ENCODE results near the gene RAB3GAP1. TPM values are rescaled to one million over a fixed set of nuclear protein-coding genes. Genes with fewer than 3 reads are reported as not detected.

The RAB3GAP1 gene
- total RNA-seq, 1 experiment from 2014 or later = 84.6 TPM

- Histone ChIP-seq H3K27ac (ENCODE audit: low read length) (no peak overlapping the region), H3K4me1 (ENCODE audit: low read length) (peaks cover 7% of the 10 kb centered on the region), H3K9me2 (replicated peaks; ENCODE audit: insufficient read depth, low read length) (no peaks in the 10 kb centered on the region), H3K9me3 (ENCODE audit: low read length) (no peaks in the 10 kb centered on the region), H3K4me3 (ENCODE audit: low read length) (no peak overlapping the region), H2AFZ (ENCODE audit: low read length) (no peak overlapping the region), H3K9ac (ENCODE audit: low read length) (no peak overlapping the region), H4K20me1 (ENCODE audit: insufficient read depth, low read depth, low read length) (no peaks in the 10 kb centered on the region), H3K4me2 (ENCODE audit: low read depth, low read length, poor library complexity, severe bottlenecking) (no peak overlapping the region), H3K36me3 (ENCODE audit: insufficient read depth, low read length) (peaks cover 26% of the 10 kb centered on the region), H3K79me2 (ENCODE audit: low read length) (no peaks in the 10 kb centered on the region), H3K27me3 (ENCODE audit: low read length) (no peaks in the 10 kb centered on the region)
- DNase-seq = no peak
Measured at GRCh38 chr2:135179689-135180088, 127.6 kb downstream of the RAB3GAP1 start.

- no peaks in the 10 kb centered on the region for H3K9me2 ChIP-seq (replicated peaks; ENCODE audit: insufficient read depth, low read length)
- H3K27me3 ChIP-seq (ENCODE audit: low read length) = no peaks in the 10 kb centered on the region
- H2AFZ ChIP-seq (ENCODE audit: low read length) = no peak overlapping the region
- no peak overlapping the region for H3K27ac ChIP-seq (ENCODE audit: low read length)
- H3K79me2 ChIP-seq (ENCODE audit: low read length) = no peaks in the 10 kb centered on the region
- no peak overlapping the region for H3K9ac ChIP-seq (ENCODE audit: low read length)
- no peak overlapping the region for H3K4me2 ChIP-seq (ENCODE audit: low read depth, low read length, poor library complexity, severe bottlenecking)
- DNase-seq = no peak
- H3K9me3 ChIP-seq (ENCODE audit: low read length) = peaks cover under 1% of the 10 kb centered on the region; the same call in 1 of the 2 replicates
- H3K4me1 ChIP-seq (ENCODE audit: low read length) = peaks cover 7% of the 10 kb centered on the region
- H4K20me1 ChIP-seq (ENCODE audit: insufficient read depth, low read depth, low read length) = no peaks in the 10 kb centered on the region
- H3K4me3 ChIP-seq (ENCODE audit: low read length) = no peak overlapping the region
- peaks cover 16% of the 10 kb centered on the region for H3K36me3 ChIP-seq (ENCODE audit: insufficient read depth, low read length)
Measured at GRCh38 chr2:135182190-135182589, 130.1 kb downstream of the RAB3GAP1 start.

- Histone ChIP-seq H4K20me1 (ENCODE audit: insufficient read depth, low read depth, low read length) (no peaks in the 10 kb centered on the region), H3K9me2 (replicated peaks; ENCODE audit: insufficient read depth, low read length) (no peaks in the 10 kb centered on the region)
Measured at GRCh38 chr2:135182601-135183000, 130.5 kb downstream of the RAB3GAP1 start.

GRCh38 chr2:135183822-135184221 is 131.7 kb downstream of the RAB3GAP1 start:
- Histone ChIP-seq H3K9me2 (replicated peaks; ENCODE audit: insufficient read depth, low read length) (no peaks in the 10 kb centered on the region), H3K4me1 (ENCODE audit: low read length) (peaks cover 7% of the 10 kb centered on the region), H3K36me3 (ENCODE audit: insufficient read depth, low read length) (peaks cover 19% of the 10 kb centered on the region), H3K27me3 (ENCODE audit: low read length) (no peaks in the 10 kb centered on the region), H4K20me1 (ENCODE audit: insufficient read depth, low read depth, low read length) (no peaks in the 10 kb centered on the region), H3K27ac (ENCODE audit: low read length) (no peak overlapping the region), H3K79me2 (ENCODE audit: low read length) (no peaks in the 10 kb centered on the region), H2AFZ (ENCODE audit: low read length) (no peak overlapping the region), H3K4me3 (ENCODE audit: low read length) (no peak overlapping the region), H3K9me3 (ENCODE audit: low read length) (peaks cover 6% of the 10 kb centered on the region), H3K4me2 (ENCODE audit: low read depth, low read length, poor library complexity, severe bottlenecking) (no peak overlapping the region), H3K9ac (ENCODE audit: low read length) (no peak overlapping the region)
- DNase-seq = no peak

More at GRCh38 chr2:135182601-135183000, 130.5 kb downstream of the RAB3GAP1 start:
- no peaks in the 10 kb centered on the region for H3K79me2 ChIP-seq (ENCODE audit: low read length)
- H3K36me3 ChIP-seq (ENCODE audit: insufficient read depth, low read length) = peaks cover 20% of the 10 kb centered on the region
- no peaks in the 10 kb centered on the region for H3K27me3 ChIP-seq (ENCODE audit: low read length)
- no peak overlapping the region for H2AFZ ChIP-seq (ENCODE audit: low read length)
- no peak overlapping the region for H3K9ac ChIP-seq (ENCODE audit: low read length)
- no peak overlapping the region for H3K4me3 ChIP-seq (ENCODE audit: low read length)
- peaks cover 7% of the 10 kb centered on the region for H3K4me1 ChIP-seq (ENCODE audit: low read length)
- H3K27ac ChIP-seq (ENCODE audit: low read length) = no peak overlapping the region
- no peak overlapping the region for H3K4me2 ChIP-seq (ENCODE audit: low read depth, low read length, poor library complexity, severe bottlenecking)
- DNase-seq = no peak
- peaks cover 4% of the 10 kb centered on the region for H3K9me3 ChIP-seq (ENCODE audit: low read length)

DNA sequence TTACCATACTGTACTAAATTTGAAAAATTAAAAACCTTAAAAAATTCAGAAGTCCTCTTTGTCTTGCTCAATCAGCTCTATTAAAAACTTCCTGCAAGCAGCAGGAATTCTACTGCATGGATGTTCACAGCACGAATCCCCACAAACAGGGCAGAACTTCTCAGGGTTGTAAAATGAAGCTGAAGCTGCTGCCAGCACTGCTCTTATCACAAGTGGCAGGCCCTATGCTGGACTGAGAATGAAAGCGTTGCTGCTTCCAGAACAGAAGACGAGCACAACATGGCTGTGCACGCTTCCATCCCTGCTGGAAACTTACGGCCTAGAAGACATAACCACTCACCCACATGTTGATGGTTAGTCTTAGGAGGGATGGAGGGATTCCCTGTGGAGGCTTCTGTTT is 134.0 kb downstream of the RAB3GAP1 start:
- Histone ChIP-seq H3K79me2 (ENCODE audit: low read length) (no peaks in the 10 kb centered on the region), H3K27ac (ENCODE audit: low read length) (no peak overlapping the region), H4K20me1 (ENCODE audit: insufficient read depth, low read depth, low read length) (no peaks in the 10 kb centered on the region), H3K27me3 (ENCODE audit: low read length) (no peaks in the 10 kb centered on the region), H3K4me1 (ENCODE audit: low read length) (no peaks in the 10 kb centered on the region), H3K9me3 (ENCODE audit: low read length) (peaks cover 12% of the 10 kb centered on the region), H3K4me3 (ENCODE audit: low read length) (no peak overlapping the region), H3K9ac (ENCODE audit: low read length) (no peak overlapping the region), H3K4me2 (ENCODE audit: low read depth, low read length, poor library complexity, severe bottlenecking) (no peak overlapping the region), H3K36me3 (ENCODE audit: insufficient read depth, low read length) (peaks cover 24% of the 10 kb centered on the region), H2AFZ (ENCODE audit: low read length) (no peak overlapping the region), H3K9me2 (replicated peaks; ENCODE audit: insufficient read depth, low read length) (no peaks in the 10 kb centered on the region)
- DNase-seq = no peak

- no peaks in the 10 kb centered on the region for H3K4me1 ChIP-seq (ENCODE audit: low read length)
- DNase-seq = no peak
- no peak overlapping the region for H2AFZ ChIP-seq (ENCODE audit: low read length)
- H3K4me2 ChIP-seq (ENCODE audit: low read depth, low read length, poor library complexity, severe bottlenecking) = no peak overlapping the region
- no peak overlapping the region for H3K27ac ChIP-seq (ENCODE audit: low read length)
- no peaks in the 10 kb centered on the region for H3K79me2 ChIP-seq (ENCODE audit: low read length)
- H3K9ac ChIP-seq (ENCODE audit: low read length) = no peak overlapping the region
- no peaks in the 10 kb centered on the region for H3K9me2 ChIP-seq (replicated peaks; ENCODE audit: insufficient read depth, low read length)
- H3K9me3 ChIP-seq (ENCODE audit: low read length) = peaks cover 12% of the 10 kb centered on the region
- H4K20me1 ChIP-seq (ENCODE audit: insufficient read depth, low read depth, low read length) = no peaks in the 10 kb centered on the region
- peaks cover 24% of the 10 kb centered on the region for H3K36me3 ChIP-seq (ENCODE audit: insufficient read depth, low read length)
- H3K4me3 ChIP-seq (ENCODE audit: low read length) = no peak overlapping the region
- no peaks in the 10 kb centered on the region for H3K27me3 ChIP-seq (ENCODE audit: low read length)
Measured at GRCh38 chr2:135187270-135187669, 135.2 kb downstream of the RAB3GAP1 start.

DNA sequence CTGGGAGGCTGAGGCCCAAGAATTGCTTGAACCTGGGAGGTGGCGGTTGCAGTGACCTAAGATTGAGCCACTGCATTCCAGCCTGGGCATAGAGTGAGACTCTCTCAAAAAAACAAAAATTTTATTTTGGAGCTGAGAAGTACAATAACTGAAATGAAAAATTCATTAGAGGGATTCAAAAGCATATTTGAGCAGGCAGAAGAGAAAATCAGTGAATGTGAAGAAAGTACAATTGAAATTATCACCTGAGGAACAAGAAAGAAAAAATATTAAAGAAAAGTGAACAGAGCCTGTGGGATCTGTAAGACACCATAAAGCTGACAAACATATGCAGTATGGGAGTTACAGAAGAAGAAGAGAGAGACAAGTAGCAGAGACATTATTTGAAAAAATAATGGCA is 137.1 kb downstream of the RAB3GAP1 start:
- Histone ChIP-seq H3K27me3 (ENCODE audit: low read length) (no peaks in the 10 kb centered on the region), H3K9ac (ENCODE audit: low read length) (no peak overlapping the region), H3K36me3 (ENCODE audit: insufficient read depth, low read length) (peaks cover 20% of the 10 kb centered on the region), H4K20me1 (ENCODE audit: insufficient read depth, low read depth, low read length) (no peaks in the 10 kb centered on the region), H3K9me2 (replicated peaks; ENCODE audit: insufficient read depth, low read length) (no peaks in the 10 kb centered on the region), H3K4me1 (ENCODE audit: low read length) (no peaks in the 10 kb centered on the region), H3K79me2 (ENCODE audit: low read length) (no peaks in the 10 kb centered on the region), H3K9me3 (ENCODE audit: low read length) (peaks cover 12% of the 10 kb centered on the region), H3K4me3 (ENCODE audit: low read length) (no peak overlapping the region), H3K27ac (ENCODE audit: low read length) (no peak overlapping the region), H3K4me2 (ENCODE audit: low read depth, low read length, poor library complexity, severe bottlenecking) (no peak overlapping the region), H2AFZ (ENCODE audit: low read length) (no peak overlapping the region)
- no peak for DNase-seq

DNA sequence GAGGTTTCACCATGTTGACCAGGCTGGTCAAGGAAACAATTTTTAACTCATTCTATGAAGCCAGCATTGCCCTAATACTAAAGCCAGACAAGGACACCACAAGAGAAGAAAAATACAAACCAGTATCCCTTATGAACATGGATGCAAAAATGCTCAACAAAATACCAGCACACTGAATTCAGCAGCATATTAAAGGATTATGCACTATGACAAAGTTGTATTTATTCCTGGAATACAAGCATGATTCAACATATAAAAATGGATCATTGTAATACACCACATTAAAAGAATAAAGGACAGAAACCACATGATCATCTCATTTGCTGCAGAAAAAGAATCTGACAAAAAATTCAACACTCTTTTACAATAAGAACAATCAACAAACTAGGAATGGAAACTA is 138.7 kb downstream of the RAB3GAP1 start:
- Histone ChIP-seq H3K4me1 (ENCODE audit: low read length) (no peaks in the 10 kb centered on the region), H3K36me3 (ENCODE audit: insufficient read depth, low read length) (peaks cover 17% of the 10 kb centered on the region), H3K27ac (ENCODE audit: low read length) (no peak overlapping the region), H3K27me3 (ENCODE audit: low read length) (no peaks in the 10 kb centered on the region), H4K20me1 (ENCODE audit: insufficient read depth, low read depth, low read length) (no peaks in the 10 kb centered on the region), H3K79me2 (ENCODE audit: low read length) (no peaks in the 10 kb centered on the region), H3K9me2 (replicated peaks; ENCODE audit: insufficient read depth, low read length) (no peaks in the 10 kb centered on the region), H3K4me2 (ENCODE audit: low read depth, low read length, poor library complexity, severe bottlenecking) (no peak overlapping the region), H3K9ac (ENCODE audit: low read length) (no peak overlapping the region), H3K4me3 (ENCODE audit: low read length) (no peak overlapping the region), H2AFZ (ENCODE audit: low read length) (no peak overlapping the region), H3K9me3 (ENCODE audit: low read length) (peaks cover 12% of the 10 kb centered on the region)
- DNase-seq = no peak

GRCh38 chr2:135198481-135198880 is 146.4 kb downstream of the RAB3GAP1 start:
- Histone ChIP-seq H2AFZ (ENCODE audit: low read length) (no peak overlapping the region), H3K9ac (ENCODE audit: low read length) (no peak overlapping the region), H4K20me1 (ENCODE audit: insufficient read depth, low read depth, low read length) (no peaks in the 10 kb centered on the region), H3K27me3 (ENCODE audit: low read length) (no peaks in the 10 kb centered on the region), H3K36me3 (ENCODE audit: insufficient read depth, low read length) (no peaks in the 10 kb centered on the region), H3K79me2 (ENCODE audit: low read length) (no peaks in the 10 kb centered on the region), H3K27ac (ENCODE audit: low read length) (no peak overlapping the region), H3K4me1 (ENCODE audit: low read length) (no peaks in the 10 kb centered on the region), H3K9me3 (ENCODE audit: low read length) (no peaks in the 10 kb centered on the region), H3K4me3 (ENCODE audit: low read length) (no peak overlapping the region), H3K9me2 (replicated peaks; ENCODE audit: insufficient read depth, low read length) (no peaks in the 10 kb centered on the region), H3K4me2 (ENCODE audit: low read depth, low read length, poor library complexity, severe bottlenecking) (no peak overlapping the region)
- DNase-seq = no peak
